ENCODE data around the gene CANT1. TPM values are rescaled to one million over a fixed set of nuclear protein-coding genes. Genes with fewer than 3 reads are reported as not detected.
"Not testable (repeated sequence)": the region's sequence is repeated elsewhere in the genome, so short reads cannot be mapped to it uniquely, and the experiment has no call there.

Gene CANT1
- total RNA-seq, 2 experiments from 2014 or later = 28.3 to 30.0 TPM

- H3K4me3 Mint-ChIP-seq = no peak overlapping the region
- DNase-seq (no peak), ATAC-seq (ENCODE audit: poor library complexity) (no peak)
- H3K27ac Mint-ChIP-seq = no peak overlapping the region
- no peaks in the 10 kb centered on the region for H3K9me3 ChIP-seq (ENCODE audit: control insufficient read depth in 1 of 2, insufficient read depth in 1 of 2, low read length in 2 of 2)
- no peaks in the 10 kb centered on the region for H3K27me3 Mint-ChIP-seq
- H3K4me1 Mint-ChIP-seq (ENCODE audit: low read depth) = no peaks in the 10 kb centered on the region
- CTCF ChIA-PET = no interaction called here
- POLR2A ChIA-PET = interaction anchor here (1.0 kb wide), 1 partner anchor 81 kb away, joined by 3 read pairs; no protein-coding TSS in a partner anchor
- no peaks in the 10 kb centered on the region for H3K9me3 Mint-ChIP-seq
- H3K36me3 Mint-ChIP-seq (ENCODE audit: low read depth) = no peaks in the 10 kb centered on the region
- no peaks in the 10 kb centered on the region for H3K4me1 ChIP-seq (ENCODE audit: insufficient read depth, low read length)
- intact Hi-C loops (cut with DNase I, micrococcal nuclease) = no loop called here
- no peak overlapping the region for H3K4me3 ChIP-seq (ENCODE audit: low read length)
- peaks cover 6% of the 10 kb centered on the region for H3K36me3 ChIP-seq (ENCODE audit: insufficient read depth, low read length)
- no peak overlapping the region for H3K27ac ChIP-seq (ENCODE audit: low read depth in 1 of 2, low read length in 2 of 2)
- no peaks in the 10 kb centered on the region for H3K27me3 ChIP-seq (ENCODE audit: control insufficient read depth in 1 of 2, insufficient read depth in 2 of 2, low read length in 2 of 2)
- TF ChIP-seq, protein P1, sequence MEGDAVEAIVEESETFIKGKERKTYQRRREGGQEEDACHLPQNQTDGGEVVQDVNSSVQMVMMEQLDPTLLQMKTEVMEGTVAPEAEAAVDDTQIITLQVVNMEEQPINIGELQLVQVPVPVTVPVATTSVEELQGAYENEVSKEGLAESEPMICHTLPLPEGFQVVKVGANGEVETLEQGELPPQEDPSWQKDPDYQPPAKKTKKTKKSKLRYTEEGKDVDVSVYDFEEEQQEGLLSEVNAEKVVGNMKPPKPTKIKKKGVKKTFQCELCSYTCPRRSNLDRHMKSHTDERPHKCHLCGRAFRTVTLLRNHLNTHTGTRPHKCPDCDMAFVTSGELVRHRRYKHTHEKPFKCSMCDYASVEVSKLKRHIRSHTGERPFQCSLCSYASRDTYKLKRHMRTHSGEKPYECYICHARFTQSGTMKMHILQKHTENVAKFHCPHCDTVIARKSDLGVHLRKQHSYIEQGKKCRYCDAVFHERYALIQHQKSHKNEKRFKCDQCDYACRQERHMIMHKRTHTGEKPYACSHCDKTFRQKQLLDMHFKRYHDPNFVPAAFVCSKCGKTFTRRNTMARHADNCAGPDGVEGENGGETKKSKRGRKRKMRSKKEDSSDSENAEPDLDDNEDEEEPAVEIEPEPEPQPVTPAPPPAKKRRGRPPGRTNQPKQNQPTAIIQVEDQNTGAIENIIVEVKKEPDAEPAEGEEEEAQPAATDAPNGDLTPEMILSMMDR (IDR thresholded peaks at IDR 0.05) = no peak
Measured at GRCh38 chr17:78965491-78965924, 44.1 kb downstream of the CANT1 start.

DNA sequence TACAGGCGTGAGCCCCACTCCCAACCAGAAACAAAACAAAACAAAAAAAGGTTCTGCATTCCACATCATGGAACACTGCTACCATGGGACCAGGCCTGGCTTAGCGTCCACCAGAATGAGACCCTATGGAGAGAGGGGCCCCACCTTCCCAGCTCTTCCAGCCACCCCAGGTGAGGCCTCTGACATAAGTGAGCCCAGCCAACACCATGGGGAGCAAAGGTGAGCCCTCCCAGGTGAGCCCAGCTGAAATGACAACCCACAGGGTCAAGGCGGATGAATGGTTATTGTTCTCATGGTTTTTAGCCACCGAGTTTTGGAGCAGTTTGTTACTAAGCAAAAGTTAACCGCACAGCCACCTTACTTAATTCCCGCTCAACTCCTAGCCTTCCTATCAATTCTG is 46.2 kb downstream of the CANT1 start:
- H3K36me3 ChIP-seq (ENCODE audit: insufficient read depth, low read length) = no peaks in the 10 kb centered on the region
- Mint-ChIP-seq H3K9me3 (no peaks in the 10 kb centered on the region), H3K4me1 (ENCODE audit: low read depth) (no peaks in the 10 kb centered on the region), H3K4me3 (no peak overlapping the region), H3K36me3 (ENCODE audit: low read depth) (no peaks in the 10 kb centered on the region), H3K27ac (no peak overlapping the region), H3K27me3 (no peaks in the 10 kb centered on the region)
- H3K27ac ChIP-seq (ENCODE audit: low read depth in 1 of 2, low read length in 2 of 2) = no peak overlapping the region
- DNase-seq (no peak), ATAC-seq (ENCODE audit: poor library complexity) (no peak)
- POLR2A ChIA-PET = no interaction called here
- no peaks in the 10 kb centered on the region for H3K27me3 ChIP-seq (ENCODE audit: control insufficient read depth in 1 of 2, insufficient read depth in 2 of 2, low read length in 2 of 2)
- TF ChIP-seq, protein P1 (IDR thresholded peaks at IDR 0.05) = no peak
- CTCF ChIA-PET = no interaction called here
- intact Hi-C loops (cut with DNase I, micrococcal nuclease) = no loop called here
- no peaks in the 10 kb centered on the region for H3K4me1 ChIP-seq (ENCODE audit: insufficient read depth, low read length)
- H3K9me3 ChIP-seq (ENCODE audit: control insufficient read depth in 1 of 2, insufficient read depth in 1 of 2, low read length in 2 of 2) = no peaks in the 10 kb centered on the region
- no peak overlapping the region for H3K4me3 ChIP-seq (ENCODE audit: low read length)

DNA sequence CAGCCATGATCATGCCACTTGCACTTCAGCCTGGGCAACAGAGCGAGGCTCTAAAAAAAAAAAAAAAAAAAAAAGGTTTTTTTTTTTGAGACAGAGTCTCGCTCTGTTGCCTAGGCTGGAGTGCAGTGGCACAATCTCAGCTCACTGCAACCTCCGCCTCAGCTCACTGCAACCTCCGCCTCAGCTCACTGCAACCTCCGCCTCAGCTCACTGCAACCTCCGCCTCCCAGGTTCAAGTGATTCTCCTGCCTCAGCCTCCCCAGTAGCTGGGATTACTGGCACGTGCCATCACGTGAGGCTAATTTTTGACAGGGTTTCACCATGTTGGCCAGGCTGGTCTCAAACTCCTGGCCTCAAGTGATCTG is 46.6 kb downstream of the CANT1 start:
- H3K36me3 ChIP-seq (ENCODE audit: insufficient read depth, low read length); H3K9me3 ChIP-seq (ENCODE audit: control insufficient read depth in 1 of 2, insufficient read depth in 1 of 2, low read length in 2 of 2); H3K9me3 Mint-ChIP-seq; ATAC-seq (ENCODE audit: poor library complexity); H3K27me3 ChIP-seq (ENCODE audit: control insufficient read depth in 1 of 2, insufficient read depth in 2 of 2, low read length in 2 of 2); H3K4me3 Mint-ChIP-seq; intact Hi-C loops (cut with DNase I, micrococcal nuclease); POLR2A ChIA-PET; CTCF ChIA-PET; H3K36me3 Mint-ChIP-seq (ENCODE audit: low read depth); H3K27me3 Mint-ChIP-seq; H3K27ac Mint-ChIP-seq; DNase-seq; H3K4me1 ChIP-seq (ENCODE audit: insufficient read depth, low read length); H3K27ac ChIP-seq (ENCODE audit: low read depth in 1 of 2, low read length in 2 of 2); H3K4me1 Mint-ChIP-seq (ENCODE audit: low read depth); H3K4me3 ChIP-seq (ENCODE audit: low read length): not testable (repeated sequence)

DNA sequence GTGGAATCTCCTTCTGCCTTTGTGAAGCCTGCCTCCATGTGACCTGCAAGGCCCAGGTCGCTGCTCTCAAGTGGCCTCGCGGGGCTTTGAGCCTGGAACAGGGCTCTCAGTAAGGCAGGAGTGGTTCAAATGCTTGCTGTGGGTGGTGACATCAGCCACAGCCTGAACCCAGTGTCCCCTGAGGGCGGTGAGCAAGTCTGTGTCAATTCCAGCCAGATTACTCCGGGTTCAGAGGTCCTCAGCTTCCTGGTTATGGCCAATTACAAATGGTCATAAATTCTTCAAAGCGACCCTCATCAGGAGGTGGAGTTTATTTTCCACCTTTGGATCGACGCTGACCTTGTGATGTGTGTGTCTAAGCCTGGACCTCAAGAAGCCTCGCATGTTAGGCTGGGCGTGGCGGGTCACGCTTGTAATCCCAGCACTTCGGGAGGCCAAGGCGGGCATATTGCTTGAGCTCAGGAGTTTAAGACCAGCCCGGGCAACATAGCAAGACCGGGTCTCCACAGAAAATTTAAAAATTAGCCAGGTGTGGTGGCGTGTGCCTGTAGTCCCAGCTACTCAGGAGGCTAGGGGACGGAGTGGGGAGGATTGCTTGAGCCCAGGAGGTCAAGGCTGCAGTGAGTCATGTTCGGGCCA is 47.1 kb downstream of the CANT1 start:
- Mint-ChIP-seq H3K9me3 (no peaks in the 10 kb centered on the region), H3K4me1 (ENCODE audit: low read depth) (no peaks in the 10 kb centered on the region)
- CTCF ChIA-PET = no interaction called here

More for the DNA sequence above, 47.1 kb downstream of the CANT1 start:
- Mint-ChIP-seq H3K36me3 (ENCODE audit: low read depth) (no peaks in the 10 kb centered on the region), H3K27ac (no peak overlapping the region), H3K27me3 (no peaks in the 10 kb centered on the region), H3K4me3 (no peak overlapping the region)
- TF ChIP-seq, protein P1 (IDR thresholded peaks at IDR 0.05) = no peak
- Histone ChIP-seq H3K27me3 (ENCODE audit: control insufficient read depth in 1 of 2, insufficient read depth in 2 of 2, low read length in 2 of 2) (no peaks in the 10 kb centered on the region), H3K4me3 (ENCODE audit: low read length) (no peak overlapping the region), H3K9me3 (ENCODE audit: control insufficient read depth in 1 of 2, insufficient read depth in 1 of 2, low read length in 2 of 2) (no peaks in the 10 kb centered on the region), H3K27ac (ENCODE audit: low read depth in 1 of 2, low read length in 2 of 2) (no peak overlapping the region), H3K36me3 (ENCODE audit: insufficient read depth, low read length) (no peaks in the 10 kb centered on the region), H3K4me1 (ENCODE audit: insufficient read depth, low read length) (no peaks in the 10 kb centered on the region)
- POLR2A ChIA-PET = no interaction called here
- no peak for ATAC-seq (ENCODE audit: poor library complexity)
- no peak for DNase-seq
- intact Hi-C loops (cut with DNase I, micrococcal nuclease) = no loop called here
